Measurements from ENCODE around the gene SLC46A1. TPM values are rescaled to one million over a fixed set of nuclear protein-coding genes. Genes with fewer than 3 reads are reported as not detected.

SLC46A1 gene
- total and polyA plus RNA-seq, 9 of the 15 experiments (the other 6 are each of a cell fraction or from before 2014, with no cell fraction given), result 0.24 to 5.5 (median 3.1) TPM

DNA sequence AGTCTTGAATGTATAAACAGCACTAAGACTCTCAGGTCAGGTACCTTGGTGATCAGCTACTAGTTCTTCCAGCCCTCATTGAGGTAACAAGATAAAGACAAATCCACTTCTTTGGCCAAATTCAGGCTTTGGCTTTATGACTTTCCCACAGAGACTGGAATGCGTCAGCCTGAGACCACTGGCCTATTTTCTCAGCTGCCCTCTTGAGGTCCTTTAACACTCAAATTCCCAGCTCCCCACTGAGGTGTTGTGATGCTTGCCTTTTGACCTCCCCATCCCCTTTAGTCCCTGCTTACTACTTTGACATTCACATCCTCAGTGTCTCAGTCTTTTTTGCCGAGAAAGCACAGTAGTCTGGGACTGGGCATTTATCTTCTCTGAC lies 59.8 kb downstream of the SLC46A1 start:
- DNase-seq (ENCODE audit: extremely low read depth in 1 of 4, low spot score in 3 of 4) (no peak), ATAC-seq (no peak), FAIRE-seq (no peak)
- no peak overlapping the region for H3K4me3 ChIP-seq
- CTCF ChIA-PET (ENCODE audit: low intra/inter-chr PET ratio), result interaction anchor here (0.5 kb wide), 1 partner anchor 579 kb away, joined by 5 read pairs; no protein-coding TSS in a partner anchor
- TF ChIP-seq, protein P1, sequence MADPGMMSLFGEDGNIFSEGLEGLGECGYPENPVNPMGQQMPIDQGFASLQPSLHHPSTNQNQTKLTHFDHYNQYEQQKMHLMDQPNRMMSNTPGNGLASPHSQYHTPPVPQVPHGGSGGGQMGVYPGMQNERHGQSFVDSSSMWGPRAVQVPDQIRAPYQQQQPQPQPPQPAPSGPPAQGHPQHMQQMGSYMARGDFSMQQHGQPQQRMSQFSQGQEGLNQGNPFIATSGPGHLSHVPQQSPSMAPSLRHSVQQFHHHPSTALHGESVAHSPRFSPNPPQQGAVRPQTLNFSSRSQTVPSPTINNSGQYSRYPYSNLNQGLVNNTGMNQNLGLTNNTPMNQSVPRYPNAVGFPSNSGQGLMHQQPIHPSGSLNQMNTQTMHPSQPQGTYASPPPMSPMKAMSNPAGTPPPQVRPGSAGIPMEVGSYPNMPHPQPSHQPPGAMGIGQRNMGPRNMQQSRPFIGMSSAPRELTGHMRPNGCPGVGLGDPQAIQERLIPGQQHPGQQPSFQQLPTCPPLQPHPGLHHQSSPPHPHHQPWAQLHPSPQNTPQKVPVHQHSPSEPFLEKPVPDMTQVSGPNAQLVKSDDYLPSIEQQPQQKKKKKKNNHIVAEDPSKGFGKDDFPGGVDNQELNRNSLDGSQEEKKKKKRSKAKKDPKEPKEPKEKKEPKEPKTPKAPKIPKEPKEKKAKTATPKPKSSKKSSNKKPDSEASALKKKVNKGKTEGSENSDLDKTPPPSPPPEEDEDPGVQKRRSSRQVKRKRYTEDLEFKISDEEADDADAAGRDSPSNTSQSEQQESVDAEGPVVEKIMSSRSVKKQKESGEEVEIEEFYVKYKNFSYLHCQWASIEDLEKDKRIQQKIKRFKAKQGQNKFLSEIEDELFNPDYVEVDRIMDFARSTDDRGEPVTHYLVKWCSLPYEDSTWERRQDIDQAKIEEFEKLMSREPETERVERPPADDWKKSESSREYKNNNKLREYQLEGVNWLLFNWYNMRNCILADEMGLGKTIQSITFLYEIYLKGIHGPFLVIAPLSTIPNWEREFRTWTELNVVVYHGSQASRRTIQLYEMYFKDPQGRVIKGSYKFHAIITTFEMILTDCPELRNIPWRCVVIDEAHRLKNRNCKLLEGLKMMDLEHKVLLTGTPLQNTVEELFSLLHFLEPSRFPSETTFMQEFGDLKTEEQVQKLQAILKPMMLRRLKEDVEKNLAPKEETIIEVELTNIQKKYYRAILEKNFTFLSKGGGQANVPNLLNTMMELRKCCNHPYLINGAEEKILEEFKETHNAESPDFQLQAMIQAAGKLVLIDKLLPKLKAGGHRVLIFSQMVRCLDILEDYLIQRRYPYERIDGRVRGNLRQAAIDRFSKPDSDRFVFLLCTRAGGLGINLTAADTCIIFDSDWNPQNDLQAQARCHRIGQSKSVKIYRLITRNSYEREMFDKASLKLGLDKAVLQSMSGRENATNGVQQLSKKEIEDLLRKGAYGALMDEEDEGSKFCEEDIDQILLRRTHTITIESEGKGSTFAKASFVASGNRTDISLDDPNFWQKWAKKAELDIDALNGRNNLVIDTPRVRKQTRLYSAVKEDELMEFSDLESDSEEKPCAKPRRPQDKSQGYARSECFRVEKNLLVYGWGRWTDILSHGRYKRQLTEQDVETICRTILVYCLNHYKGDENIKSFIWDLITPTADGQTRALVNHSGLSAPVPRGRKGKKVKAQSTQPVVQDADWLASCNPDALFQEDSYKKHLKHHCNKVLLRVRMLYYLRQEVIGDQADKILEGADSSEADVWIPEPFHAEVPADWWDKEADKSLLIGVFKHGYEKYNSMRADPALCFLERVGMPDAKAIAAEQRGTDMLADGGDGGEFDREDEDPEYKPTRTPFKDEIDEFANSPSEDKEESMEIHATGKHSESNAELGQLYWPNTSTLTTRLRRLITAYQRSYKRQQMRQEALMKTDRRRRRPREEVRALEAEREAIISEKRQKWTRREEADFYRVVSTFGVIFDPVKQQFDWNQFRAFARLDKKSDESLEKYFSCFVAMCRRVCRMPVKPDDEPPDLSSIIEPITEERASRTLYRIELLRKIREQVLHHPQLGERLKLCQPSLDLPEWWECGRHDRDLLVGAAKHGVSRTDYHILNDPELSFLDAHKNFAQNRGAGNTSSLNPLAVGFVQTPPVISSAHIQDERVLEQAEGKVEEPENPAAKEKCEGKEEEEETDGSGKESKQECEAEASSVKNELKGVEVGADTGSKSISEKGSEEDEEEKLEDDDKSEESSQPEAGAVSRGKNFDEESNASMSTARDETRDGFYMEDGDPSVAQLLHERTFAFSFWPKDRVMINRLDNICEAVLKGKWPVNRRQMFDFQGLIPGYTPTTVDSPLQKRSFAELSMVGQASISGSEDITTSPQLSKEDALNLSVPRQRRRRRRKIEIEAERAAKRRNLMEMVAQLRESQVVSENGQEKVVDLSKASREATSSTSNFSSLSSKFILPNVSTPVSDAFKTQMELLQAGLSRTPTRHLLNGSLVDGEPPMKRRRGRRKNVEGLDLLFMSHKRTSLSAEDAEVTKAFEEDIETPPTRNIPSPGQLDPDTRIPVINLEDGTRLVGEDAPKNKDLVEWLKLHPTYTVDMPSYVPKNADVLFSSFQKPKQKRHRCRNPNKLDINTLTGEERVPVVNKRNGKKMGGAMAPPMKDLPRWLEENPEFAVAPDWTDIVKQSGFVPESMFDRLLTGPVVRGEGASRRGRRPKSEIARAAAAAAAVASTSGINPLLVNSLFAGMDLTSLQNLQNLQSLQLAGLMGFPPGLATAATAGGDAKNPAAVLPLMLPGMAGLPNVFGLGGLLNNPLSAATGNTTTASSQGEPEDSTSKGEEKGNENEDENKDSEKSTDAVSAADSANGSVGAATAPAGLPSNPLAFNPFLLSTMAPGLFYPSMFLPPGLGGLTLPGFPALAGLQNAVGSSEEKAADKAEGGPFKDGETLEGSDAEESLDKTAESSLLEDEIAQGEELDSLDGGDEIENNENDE (IDR thresholded peaks at IDR 0.05; ENCODE audit: low read depth, low read length), result no peak
- TF ChIP-seq, protein P2, sequence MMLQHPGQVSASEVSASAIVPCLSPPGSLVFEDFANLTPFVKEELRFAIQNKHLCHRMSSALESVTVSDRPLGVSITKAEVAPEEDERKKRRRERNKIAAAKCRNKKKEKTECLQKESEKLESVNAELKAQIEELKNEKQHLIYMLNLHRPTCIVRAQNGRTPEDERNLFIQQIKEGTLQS (IDR thresholded peaks at IDR 0.05), result no peak
- TF ChIP-seq, protein P2 (CRISPR knock-in tag; conservative IDR thresholded peaks at IDR 0.05), result no peak
- peak; percentile 48; the same call in 1 of the 2 replicates for TF ChIP-seq SUPT5H (IDR thresholded peaks at IDR 0.05)
- peak; percentile 26 for TF ChIP-seq POLR2B (IDR thresholded peaks at IDR 0.05; ENCODE audit: low read depth, partially characterized antibody)
- H3K9me1 ChIP-seq (ENCODE audit: control insufficient read depth, insufficient read depth, low read length), result peaks cover 2% of the 10 kb centered on the region
- no peak overlapping the region for H3K4me2 ChIP-seq (ENCODE audit: insufficient read depth, low read length)
- H4K20me1 ChIP-seq (replicated peaks; ENCODE audit: control insufficient read depth, insufficient read depth, low read length), result no peaks in the 10 kb centered on the region; the same call in none of the 2 replicates
- H2AFZ ChIP-seq (ENCODE audit: low read depth, low read length), result no peak overlapping the region
- no peaks in the 10 kb centered on the region for H3K27me3 ChIP-seq (ENCODE audit: control insufficient read depth in 2 of 2, insufficient read depth in 2 of 2, low read length in 2 of 2)
- BruUV-seq (replicated peaks), result no TSS peak
- POLR2A ChIA-PET, result interaction anchor here (0.7 to 4.2 kb wide), 4 partner anchors 10 to 34 kb away, joined by 3 to 44 read pairs (median 17); partner anchors contain the start of genes IFT20, POLDIP2 and TNFAIP1
- H3K9me3 ChIP-seq (replicated peaks; ENCODE audit: control insufficient read depth, insufficient read depth, low read depth, low read length), result no peaks in the 10 kb centered on the region
- 97% methylated on average over 2 of the region's 2 CpGs for WGBS (ENCODE audit: insufficient coverage, low coverage, missing lambda C conversion rate)
- no peaks in the 10 kb centered on the region for H3K79me2 ChIP-seq (ENCODE audit: control insufficient read depth, insufficient read depth, low read length)
- H3K9ac ChIP-seq (ENCODE audit: insufficient read depth in 1 of 2, low read depth in 2 of 2, low read length in 2 of 2), result no peak overlapping the region
- H3K36me3 ChIP-seq (ENCODE audit: control insufficient read depth, insufficient read depth, low read length), result peaks cover 92% of the 10 kb centered on the region
- H3K27ac ChIP-seq (ENCODE audit: extremely low read depth, low read depth, low read length), result no peak overlapping the region
- intact Hi-C loops (cut with micrococcal nuclease) (no loop called here), in situ Hi-C loops (cut with MboI) (no loop called here)
- H3K4me1 ChIP-seq (replicated peaks in 1 of 2; ENCODE audit: control insufficient read depth in 2 of 2, insufficient read depth in 2 of 2, low read length in 2 of 2), result peaks cover 0 to 3% of the 10 kb centered on the region in 2 experiments; a peak in 1 of 5 replicates

Measured in K562 (cell line).